Bronchial epithelial cell (primary cell): Measurements from ENCODE around the gene INSR. TPM values are rescaled to one million over a fixed set of nuclear protein-coding genes. Genes with fewer than 3 reads are reported as not detected.
A peak's percentile ranks its signal among the peaks of the same experiment; 100 is the strongest.

Experiments
- DNase-seq: peaks from one replicate; pipeline ENCODE4 v3.0.0-alpha.2; 2010; ENCODE audit warnings: low read depth
- FAIRE-seq: peaks from 2 replicates; lab custom pipeline; 2011; peaks lifted over from hg19 to GRCh38; lab: Jason Lieb, UNC
- H3K27me3 ChIP-seq: 2 replicates; pipeline ENCODE4 v1.5.1; 2011; ENCODE audit warnings: low read length; ENCODE audit not compliant: control insufficient read depth, insufficient read depth
- H3K36me3 ChIP-seq: 2 replicates; pipeline ENCODE4 v1.5.1; 2011; ENCODE audit warnings: low read length; ENCODE audit not compliant: control insufficient read depth, insufficient read depth
- H3K4me3 ChIP-seq: 2 replicates; pipeline ENCODE4 v1.5.1; 2011; ENCODE audit warnings: mild to moderate bottlenecking, low read depth, low read length, control low read depth
- total RNA-seq: library from RNA; depleted of rRNA; stranded (reverse); fragments of >200 nt; gene quantifications from 2 replicates; pipeline ENCODE4 v1.2.1, GENCODE V29; 2014
- TF ChIP-seq, protein P1 (sequence below): IDR thresholded peaks from 2 replicates; pipeline ENCODE4 v1.5.1; 2011; ENCODE audit warnings: mild to moderate bottlenecking, moderate library complexity, low read length, control low read depth, inconsistent platforms; ENCODE audit not compliant: insufficient read depth, severe bottlenecking

Gene INSR
- total RNA-seq, 1 donor from 2014 or later = 6.1 TPM

DNA sequence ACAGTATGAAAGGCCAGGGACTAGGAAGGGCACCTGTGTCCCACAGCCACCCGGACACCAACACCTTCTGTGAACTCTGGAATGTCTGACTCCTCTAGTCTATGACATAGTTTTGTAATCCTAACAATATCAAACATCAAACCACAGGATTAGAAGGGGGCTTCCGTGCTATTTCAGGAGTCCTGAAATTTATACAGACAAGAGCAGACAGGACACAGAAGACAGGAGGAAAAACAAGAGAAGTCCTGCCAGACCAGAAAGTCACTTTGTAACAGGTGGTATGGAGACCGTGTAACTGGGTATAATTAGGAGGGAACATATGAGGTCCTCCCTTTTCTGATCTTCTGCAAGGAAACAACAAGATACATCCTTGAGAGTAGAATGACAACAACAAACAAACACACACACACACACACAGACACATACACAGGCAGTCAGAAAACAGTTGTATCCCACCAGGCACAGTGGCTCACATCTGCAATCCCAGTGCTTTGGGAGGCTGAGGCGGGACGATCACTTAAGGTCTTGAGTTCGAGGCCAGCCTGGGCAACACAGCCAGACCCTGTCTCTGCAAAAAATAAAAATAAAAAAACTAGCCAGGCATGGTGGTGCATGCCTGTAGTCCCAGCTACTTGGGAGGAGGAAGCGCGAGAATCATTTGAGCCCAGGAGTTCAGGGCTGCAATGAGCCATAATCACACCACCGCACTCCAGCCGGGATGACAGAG, 13.1 kb downstream of the INSR start:
- H3K4me3 ChIP-seq = no peak overlapping the region
- H3K36me3 ChIP-seq = no peaks in the 10 kb centered on the region
- no peak for DNase-seq
- no peaks in the 10 kb centered on the region for H3K27me3 ChIP-seq
- peak; percentile 23 for FAIRE-seq
- TF ChIP-seq, protein P1, sequence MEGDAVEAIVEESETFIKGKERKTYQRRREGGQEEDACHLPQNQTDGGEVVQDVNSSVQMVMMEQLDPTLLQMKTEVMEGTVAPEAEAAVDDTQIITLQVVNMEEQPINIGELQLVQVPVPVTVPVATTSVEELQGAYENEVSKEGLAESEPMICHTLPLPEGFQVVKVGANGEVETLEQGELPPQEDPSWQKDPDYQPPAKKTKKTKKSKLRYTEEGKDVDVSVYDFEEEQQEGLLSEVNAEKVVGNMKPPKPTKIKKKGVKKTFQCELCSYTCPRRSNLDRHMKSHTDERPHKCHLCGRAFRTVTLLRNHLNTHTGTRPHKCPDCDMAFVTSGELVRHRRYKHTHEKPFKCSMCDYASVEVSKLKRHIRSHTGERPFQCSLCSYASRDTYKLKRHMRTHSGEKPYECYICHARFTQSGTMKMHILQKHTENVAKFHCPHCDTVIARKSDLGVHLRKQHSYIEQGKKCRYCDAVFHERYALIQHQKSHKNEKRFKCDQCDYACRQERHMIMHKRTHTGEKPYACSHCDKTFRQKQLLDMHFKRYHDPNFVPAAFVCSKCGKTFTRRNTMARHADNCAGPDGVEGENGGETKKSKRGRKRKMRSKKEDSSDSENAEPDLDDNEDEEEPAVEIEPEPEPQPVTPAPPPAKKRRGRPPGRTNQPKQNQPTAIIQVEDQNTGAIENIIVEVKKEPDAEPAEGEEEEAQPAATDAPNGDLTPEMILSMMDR = no peak

DNA sequence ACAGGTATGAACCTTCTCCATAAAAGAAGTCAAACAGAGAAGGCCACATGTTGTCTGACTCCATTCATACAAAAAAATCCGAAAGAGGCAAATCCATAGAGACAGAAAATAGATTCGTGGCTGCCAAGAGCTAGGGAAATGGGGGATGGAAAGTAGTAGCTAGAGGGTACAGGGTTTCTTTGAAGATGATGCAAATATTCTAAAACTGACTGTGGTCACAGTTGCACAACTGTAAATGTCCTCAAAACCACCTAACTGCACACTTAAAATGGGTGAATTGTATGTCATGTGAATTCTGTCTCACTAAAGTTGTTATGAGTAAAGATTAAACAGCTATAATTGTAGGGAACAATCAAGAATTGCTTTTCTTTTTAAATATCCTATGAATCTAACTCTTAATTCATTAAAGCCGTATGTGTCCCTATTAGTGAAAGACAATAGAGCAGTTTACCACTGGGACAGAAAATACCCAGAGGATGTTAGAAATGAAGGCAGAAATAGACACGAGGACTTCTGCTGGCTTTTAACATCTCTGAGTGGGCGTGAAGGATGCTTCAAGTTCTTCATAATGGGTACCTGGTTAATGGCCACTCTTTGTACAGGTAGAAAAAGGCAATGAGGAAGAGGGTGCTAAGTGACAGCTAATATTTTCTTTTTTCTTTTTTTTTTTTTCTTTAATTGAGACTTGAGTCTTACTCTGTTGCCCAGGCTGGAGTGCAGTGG, 21.2 kb downstream of the INSR start:
- Histone ChIP-seq H3K27me3 (no peaks in the 10 kb centered on the region), H3K4me3 (no peak overlapping the region), H3K36me3 (no peaks in the 10 kb centered on the region)
- FAIRE-seq = no peak
- TF ChIP-seq, protein P1 = no peak
- no peak for DNase-seq

DNA sequence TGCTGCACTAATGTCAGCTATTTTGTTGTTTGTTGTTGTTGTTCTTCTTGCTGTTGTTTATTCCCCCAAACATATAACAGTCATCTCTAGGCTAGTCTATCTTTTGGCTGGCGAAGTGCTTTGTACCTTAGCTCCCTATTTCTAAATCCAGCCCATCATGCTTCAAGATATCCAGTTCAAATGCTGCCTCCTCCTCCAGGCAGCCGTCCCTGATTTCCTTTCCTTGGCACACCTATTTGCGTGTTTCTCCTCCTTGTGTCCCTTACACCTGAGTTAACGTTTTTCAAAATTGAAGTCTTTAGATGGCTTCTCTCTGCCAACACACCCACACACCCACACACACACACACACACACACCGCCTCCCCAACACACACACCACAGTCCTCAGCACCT, 25.5 kb downstream of the INSR start:
- FAIRE-seq = peak; percentile 73
- no peaks in the 10 kb centered on the region for H3K36me3 ChIP-seq
- H3K4me3 ChIP-seq = no peak overlapping the region
- no peak for DNase-seq
- TF ChIP-seq, protein P1 = no peak
- H3K27me3 ChIP-seq = no peaks in the 10 kb centered on the region

DNA sequence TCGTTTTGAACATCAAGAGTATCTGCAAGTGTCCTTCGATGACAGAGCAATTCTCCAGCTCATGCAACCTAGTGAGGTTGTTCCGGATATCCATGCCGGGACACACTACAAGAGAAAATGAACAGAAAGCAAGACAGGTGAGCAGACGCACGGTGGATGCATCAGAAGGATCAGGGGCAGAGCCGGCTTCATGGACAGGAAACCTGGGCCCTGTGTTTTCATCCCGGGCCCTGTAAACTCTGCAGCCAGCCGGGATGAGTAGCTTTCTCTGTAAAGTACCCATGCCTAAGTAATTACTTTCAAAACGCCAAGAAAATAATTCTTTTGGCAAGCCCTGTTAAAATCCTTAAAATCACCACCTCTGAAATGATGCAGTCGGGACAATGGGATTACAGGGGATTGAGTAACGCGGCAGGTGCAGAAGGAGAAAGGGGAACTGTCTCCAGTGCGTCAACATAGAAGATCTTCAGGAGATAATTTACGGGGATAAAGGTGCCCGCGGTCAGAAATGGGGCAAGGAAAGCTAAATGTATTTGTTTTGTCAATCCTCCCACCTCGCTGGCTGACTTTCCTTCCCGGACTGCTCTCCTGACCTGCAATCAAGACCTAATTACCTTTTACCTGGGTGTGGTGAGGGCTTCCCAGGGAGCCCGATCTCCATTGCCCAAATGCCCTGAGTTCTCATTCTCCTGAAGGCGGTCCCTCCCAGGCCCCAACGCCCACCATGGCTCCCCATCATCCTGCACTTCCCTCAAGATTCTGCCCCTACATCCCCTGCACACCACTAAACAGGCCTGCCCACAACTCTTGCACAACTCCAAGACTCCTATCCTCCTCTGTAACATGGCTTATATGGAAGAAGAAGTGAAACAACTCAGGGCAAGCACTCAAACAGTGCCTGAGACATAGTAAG, 26.2 kb downstream of the INSR start:
- TF ChIP-seq, protein P1 = no peak
- FAIRE-seq (no peak), DNase-seq (no peak)
- Histone ChIP-seq H3K27me3 (no peaks in the 10 kb centered on the region), H3K4me3 (no peak overlapping the region), H3K36me3 (no peaks in the 10 kb centered on the region)

GRCh38 chr19:7266832-7267231, 27.4 kb downstream of the INSR start:
- FAIRE-seq (no peak), DNase-seq (no peak)
- no peak overlapping the region for H3K4me3 ChIP-seq
- H3K27me3 ChIP-seq = no peaks in the 10 kb centered on the region
- H3K36me3 ChIP-seq = no peaks in the 10 kb centered on the region
- TF ChIP-seq, protein P1 = no peak
